Measurements from ENCODE around the gene ASB6.
A peak's percentile ranks its signal among the peaks of the same experiment; 100 is the strongest.

ASB6 gene

GRCh38 chr9:129641750-129642585 is at the start of gene ASB6:
ASB6 (minus strand) TSS chr9:129642151; CDS start chr9:129641999, 152 bp downstream.
- DNase-seq = peak; percentile 100

- DNase-seq = no peak
Measured at GRCh38 chr9:129688285-129689043, 46.5 kb upstream of the ASB6 start.

- no peak for DNase-seq
Measured at GRCh38 chr9:129687391-129687790, 45.4 kb upstream of the ASB6 start.

- DNase-seq = no peak
Measured at GRCh38 chr9:129686736-129687135, 44.8 kb upstream of the ASB6 start.

GRCh38 chr9:129685933-129686259 is 43.9 kb upstream of the ASB6 start:
- DNase-seq = no peak

GRCh38 chr9:129685220-129685932 is 43.4 kb upstream of the ASB6 start:
- DNase-seq = no peak

GRCh38 chr9:129682381-129682780 is 40.4 kb upstream of the ASB6 start:
- DNase-seq = no peak

GRCh38 chr9:129681924-129682323 is 40.0 kb upstream of the ASB6 start:
- no peak for DNase-seq

- DNase-seq = no peak
Measured at GRCh38 chr9:129679537-129679936, 37.6 kb upstream of the ASB6 start.

- DNase-seq = no peak
Measured at GRCh38 chr9:129678844-129679243, 36.9 kb upstream of the ASB6 start.

- peak; percentile 64 for DNase-seq
Measured at GRCh38 chr9:129677456-129677855, 35.5 kb upstream of the ASB6 start.

- no peak for DNase-seq
Measured at GRCh38 chr9:129676975-129677374, 35.0 kb upstream of the ASB6 start.

- DNase-seq = no peak
Measured at GRCh38 chr9:129676287-129676686, 34.3 kb upstream of the ASB6 start.

GRCh38 chr9:129675620-129676019 is 33.7 kb upstream of the ASB6 start:
- no peak for DNase-seq

GRCh38 chr9:129674229-129674628 is 32.3 kb upstream of the ASB6 start:
- DNase-seq = no peak

- DNase-seq = no peak
Measured at GRCh38 chr9:129673602-129674001, 31.7 kb upstream of the ASB6 start.

- DNase-seq = no peak
Measured at GRCh38 chr9:129672702-129673101, 30.8 kb upstream of the ASB6 start.

- no peak for DNase-seq
Measured at GRCh38 chr9:129671519-129671918, 29.6 kb upstream of the ASB6 start.

GRCh38 chr9:129671065-129671464 is 29.1 kb upstream of the ASB6 start:
- no peak for DNase-seq

GRCh38 chr9:129669946-129670345 is 28.0 kb upstream of the ASB6 start:
- no peak for DNase-seq

- DNase-seq = no peak
Measured at GRCh38 chr9:129669141-129669718, 27.3 kb upstream of the ASB6 start.

- no peak for DNase-seq
Measured at GRCh38 chr9:129667850-129668249, 25.9 kb upstream of the ASB6 start.

GRCh38 chr9:129667378-129667777 is 25.4 kb upstream of the ASB6 start:
- no peak for DNase-seq

Data from right forelimb (tissue), 1 donor.